Dedifferentiated amniotic fluid mesenchymal stem cell (primary cell): ENCODE measurements around the gene MYO5A.
"Not testable (repeated sequence)": the region's sequence is repeated elsewhere in the genome, so short reads cannot be mapped to it uniquely, and the experiment has no call there.

Source experiments
- DNase-seq: peaks from one replicate; pipeline ENCODE4 v3.0.0-alpha.2; 2016; ENCODE audit errors: extremely low spot score

The MYO5A gene

DNA sequence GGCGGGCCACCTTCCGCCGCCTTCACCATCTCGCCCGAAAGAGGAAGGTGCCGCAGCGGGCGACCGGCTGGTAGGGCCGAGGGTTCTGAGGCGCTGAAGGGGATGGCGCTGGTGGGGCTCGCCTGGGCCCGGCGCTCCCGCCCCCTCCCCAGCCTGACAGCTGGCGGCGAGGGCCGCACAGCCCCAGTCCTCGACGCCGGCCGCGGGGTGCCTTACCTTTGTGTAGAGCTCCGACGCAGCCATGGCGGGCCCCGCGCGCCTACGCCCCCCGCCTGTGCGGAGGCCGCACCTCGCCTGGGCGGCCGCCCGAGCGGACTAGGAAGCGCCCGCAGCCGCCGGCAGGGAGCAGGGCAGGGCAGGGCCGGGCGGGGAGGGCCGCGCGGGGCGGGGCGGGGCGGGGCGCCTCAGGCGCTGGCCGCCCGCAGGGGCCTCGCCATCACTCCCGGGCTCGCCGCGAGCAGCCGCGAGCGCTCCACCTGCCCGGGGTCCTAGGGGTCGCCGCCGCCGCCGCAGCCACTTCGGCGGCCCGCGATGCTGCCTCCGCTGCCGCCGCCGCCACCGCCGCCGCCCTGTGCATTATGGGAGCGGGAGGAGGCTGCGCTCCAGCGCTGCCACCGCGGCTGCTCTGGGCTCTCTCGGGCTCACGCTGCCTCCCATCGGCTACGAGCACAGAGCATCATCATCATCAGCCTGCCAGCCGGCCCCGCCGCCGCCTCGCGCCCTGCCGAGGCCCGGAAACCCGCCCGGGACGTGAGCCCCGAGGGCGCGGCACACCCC, at the start of gene MYO5A:
Gene MYO5A, minus strand, starts transcription at position 317 of the 777 bp plus-strand sequence. Its CDS starts 74 bp downstream, at position 243.
- DNase-seq, result peak; percentile 54

DNA sequence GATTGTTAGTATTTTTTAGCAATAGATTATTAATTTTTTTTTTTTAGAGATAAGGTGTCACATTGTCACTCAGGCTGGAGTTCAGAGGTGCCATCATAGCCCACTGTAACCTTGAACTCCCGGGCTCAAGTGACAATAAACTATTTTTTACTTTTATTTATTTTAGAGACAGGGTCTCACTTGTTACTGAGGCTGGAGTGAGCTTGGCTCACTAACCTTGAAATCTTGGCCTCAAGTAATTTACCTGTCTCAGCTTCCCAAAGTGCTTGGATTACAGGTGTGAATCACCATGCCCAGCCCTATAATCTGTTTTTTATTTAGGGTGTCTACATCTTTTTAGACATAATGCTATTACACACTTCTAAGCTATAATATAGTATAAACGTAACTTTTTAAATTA, 48.0 kb upstream of the MYO5A start:
- no peak for DNase-seq

DNA sequence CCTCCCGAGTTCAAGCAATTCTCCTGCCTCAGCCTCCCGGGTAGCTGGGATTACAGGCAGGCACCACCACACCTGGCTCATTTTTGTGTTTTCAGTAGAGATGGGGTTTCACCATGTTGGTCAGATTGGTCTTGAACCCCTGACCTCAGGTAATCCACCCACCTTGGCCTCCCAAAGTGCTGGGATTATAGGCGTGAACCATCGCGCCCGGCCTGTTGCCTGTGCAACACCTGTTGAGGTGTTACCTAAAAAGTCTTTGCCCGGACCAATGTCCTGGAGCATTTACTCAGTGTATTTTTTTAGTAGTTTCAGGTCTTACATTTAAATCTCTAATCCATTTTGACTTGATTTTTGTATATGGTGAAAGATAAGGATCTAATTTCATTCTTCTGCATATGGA, 46.9 kb upstream of the MYO5A start:
- DNase-seq, result not testable (repeated sequence)

DNA sequence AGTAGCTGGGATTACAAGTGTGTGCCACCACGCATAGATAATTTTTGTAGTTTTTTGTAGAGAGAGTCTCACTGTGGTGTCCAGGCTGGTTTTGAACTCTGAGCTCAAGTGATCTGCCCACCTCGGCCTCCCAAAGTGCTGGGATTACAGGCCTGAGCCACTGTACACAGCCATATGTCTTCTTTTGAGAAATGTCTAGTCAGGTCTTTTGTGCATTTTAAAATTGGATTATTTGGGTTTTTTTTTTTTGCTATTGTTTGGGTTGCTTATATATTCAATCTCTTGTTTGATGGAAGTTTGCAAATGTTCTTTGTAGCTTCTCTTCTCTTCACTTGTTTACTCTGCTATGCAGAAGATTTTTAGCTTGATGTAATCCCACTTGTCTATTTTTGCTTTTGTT, 46.4 kb upstream of the MYO5A start:
- DNase-seq, result no peak

DNA sequence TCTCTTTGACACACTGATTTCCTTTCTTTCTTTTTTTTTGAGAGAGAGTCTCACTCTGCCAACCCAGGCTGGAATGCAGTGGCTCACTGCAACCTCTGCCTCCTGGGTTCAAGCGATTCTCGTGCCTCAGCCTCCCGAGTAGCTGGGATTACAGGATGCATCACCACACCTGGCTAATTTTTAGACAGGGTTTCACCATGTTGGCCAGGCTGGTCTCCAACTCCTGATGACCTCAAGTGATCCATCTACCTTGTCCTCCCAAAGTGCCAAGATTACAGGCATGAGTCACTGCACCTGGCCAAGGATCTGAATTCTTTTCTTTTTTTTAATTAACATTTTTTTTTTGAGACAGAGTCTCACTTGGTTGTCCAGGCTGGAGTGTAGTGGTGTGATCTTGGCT, 45.9 kb upstream of the MYO5A start:
- not testable (repeated sequence) for DNase-seq

DNA sequence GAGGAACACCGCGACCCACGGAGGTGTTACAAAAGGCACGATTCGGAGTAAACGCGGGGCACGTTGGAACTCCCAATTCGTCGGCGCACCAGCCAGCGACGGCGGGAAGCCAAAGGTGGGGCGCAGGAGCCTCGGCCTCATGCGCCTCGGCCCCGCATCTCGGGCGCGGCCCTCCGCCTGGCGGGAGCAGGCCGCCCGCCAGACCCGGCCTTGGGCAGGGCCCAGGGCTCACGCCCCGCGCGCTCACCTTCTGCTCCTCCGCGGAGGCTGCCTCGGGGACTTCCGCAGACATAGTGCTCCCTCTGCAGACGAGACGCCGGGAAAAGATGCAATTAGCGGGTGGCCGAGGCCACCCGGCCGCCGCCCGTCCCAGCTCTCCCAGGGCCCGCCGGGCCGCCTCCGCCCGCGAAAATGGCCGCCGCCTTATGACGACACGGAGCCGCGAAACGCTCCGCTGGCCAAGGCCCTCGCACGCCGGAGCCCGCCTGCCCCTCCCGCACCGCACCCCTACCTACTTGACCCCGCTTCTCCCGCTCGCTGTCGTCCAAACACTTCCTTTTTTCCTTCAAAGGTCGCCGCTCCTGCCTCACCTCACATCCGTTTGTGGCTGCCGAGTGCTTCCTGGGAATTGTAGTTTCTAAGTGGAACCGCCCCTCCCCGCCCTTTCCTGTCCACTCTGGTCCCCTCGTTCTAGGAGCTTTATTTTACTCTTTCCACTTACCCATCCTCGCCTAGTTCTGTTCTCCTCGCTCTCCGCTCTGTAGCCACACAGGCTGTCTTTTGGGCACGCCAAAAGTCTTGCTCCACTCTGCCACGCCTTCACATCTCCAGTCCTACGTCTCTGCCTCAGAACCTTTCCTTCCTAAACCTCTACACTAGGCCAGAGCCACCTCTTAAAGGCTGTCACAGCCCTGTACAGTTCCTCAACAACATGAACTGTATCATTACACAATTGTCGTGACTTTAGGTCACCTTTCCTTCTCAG, 40.2 kb upstream of the MYO5A start, which contains the start of gene ARPP19:
Gene ARPP19, minus strand, starts transcription at position 430 of the 985 bp plus-strand sequence. Its CDS starts 138 bp downstream, at position 292.
- peak; percentile 75 for DNase-seq

DNA sequence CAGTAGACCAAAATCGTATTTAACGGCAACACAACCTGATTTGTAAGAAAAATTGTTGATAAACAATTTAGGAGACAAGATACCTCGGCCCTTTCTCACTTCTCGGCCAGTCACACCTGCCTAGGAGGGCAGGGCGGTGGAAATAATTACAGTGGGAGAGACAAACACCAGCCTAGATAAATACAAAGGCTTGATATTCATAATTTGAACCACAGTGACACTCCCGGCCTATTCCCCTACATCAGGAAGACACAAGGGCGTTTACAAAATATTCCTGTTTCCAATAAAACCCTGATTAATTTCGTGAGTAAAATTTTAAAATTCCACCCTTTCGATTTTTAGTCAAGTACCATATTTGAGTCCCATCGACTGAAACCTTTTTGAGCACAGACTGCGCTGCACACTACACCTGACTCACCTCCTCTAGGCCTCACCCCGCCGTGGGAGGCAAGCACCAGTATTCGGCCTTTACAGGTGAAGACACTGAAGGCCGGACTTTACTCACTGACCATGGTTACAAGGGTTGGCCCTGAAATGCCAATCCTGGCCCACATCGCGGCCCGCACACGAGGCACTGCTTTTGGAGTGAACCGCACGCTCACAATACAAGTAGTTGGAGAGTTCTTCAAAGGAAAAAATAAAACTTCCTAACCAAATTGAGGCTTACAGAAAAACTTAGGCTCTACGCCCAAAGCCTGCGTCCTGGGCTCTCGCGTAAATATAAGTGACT, 39.4 kb upstream of the MYO5A start:
- DNase-seq, result no peak

DNA sequence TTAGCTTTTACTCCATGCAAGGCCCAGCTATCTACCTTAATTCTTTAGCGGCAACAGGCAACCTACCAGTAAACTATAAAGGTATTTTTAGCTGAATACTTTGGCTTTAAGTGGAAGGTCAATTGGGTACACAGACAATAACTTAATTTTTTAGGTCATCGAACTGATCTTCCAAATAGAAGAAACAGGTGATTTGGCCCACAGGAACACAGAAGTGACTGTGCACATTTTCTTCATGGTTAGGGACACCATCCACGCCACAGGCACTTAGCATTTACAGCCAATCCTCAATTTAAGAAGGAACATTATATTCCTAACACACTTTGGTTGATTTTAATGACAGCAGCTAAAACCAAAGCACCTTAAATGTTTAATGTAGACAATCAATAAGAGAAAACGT, 38.2 kb upstream of the MYO5A start:
- DNase-seq, result no peak

DNA sequence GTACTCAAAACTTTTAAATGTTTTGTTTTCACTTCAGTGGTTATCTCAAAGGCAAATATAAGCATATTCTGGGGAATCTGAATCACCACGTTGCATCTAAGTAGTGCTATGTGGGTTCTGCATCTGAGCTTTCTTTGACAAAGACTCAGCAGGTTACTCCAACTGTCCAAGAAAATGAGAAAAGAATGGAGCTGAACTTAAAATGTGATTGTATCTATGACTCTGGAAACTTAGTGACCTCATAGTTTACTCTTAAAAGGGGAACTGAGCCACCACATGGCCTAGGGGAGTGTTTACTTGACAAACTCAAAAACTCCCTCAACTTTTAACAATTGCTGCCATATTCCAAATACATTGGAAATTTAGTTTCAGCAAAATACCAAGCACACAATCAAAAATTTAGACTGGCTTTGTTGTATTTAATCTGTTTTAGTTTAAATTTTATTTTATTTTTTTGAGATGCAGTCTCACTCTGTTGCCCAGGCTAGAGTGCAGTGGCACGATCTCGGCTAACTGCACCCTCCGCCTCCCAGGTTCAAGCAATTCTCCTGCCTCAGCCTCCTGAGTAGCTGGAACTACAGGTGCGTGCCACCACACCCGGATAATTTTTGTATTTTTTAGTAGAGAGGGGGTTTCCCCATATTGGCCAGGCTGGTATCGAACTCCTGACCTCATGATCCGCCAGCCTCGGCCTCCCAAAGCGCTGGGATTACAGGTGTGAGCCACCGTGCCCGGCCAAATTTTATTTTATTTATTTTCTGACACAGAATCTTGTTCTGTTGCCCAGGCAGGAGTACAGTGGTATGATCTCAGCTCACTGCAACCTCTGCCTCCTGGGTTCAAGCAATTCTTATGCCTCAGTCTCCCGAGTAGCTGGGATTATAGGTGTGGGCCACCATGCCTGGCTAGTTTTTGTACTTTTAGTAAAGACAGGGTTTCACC, 37.0 kb upstream of the MYO5A start:
- not testable (repeated sequence) for DNase-seq

DNA sequence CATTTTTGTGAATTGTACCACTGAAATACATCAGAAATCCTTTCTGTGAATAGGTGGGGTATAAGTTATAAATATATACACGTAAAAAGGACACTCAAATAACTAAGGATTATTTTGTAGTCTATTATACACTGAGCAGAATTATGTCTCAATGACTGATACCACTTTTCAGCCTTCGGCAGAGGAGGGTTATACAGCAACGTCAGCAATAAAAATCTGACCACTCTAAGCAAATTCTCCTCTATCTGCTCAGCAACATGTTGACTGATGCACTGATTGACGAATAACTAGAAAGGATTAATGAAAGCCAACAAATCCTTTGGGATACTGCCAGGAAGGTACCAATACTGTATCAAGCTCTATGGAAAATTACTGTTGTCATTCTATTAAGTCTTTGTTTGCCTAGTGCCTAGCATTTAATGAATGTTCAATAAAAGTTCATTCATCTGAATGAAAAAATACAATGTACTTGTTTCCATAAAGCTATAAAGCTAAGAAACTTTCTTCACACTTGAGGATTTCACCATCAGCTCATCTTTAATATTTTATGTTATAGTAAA, 34.9 kb upstream of the MYO5A start:
- no peak for DNase-seq

DNA sequence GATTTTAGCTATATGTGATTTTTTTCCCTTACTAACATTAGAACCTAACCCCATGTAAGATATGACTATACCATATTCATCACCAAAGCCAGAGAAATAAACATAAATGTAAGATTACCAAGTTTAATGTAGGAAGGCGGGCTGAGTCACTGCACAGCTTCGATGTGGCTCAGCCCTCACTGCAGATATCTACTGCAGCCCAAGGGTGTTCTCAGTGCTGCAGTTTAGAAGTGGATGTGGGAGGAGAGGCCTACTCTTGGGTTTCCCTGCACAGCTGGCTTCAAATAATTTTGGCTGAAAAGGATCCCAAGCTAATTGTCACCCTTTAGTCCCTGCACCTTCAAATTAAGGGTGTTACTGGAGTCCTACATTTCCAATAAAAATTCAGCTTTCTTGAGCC, 30.9 kb upstream of the MYO5A start:
- DNase-seq, result no peak

DNA sequence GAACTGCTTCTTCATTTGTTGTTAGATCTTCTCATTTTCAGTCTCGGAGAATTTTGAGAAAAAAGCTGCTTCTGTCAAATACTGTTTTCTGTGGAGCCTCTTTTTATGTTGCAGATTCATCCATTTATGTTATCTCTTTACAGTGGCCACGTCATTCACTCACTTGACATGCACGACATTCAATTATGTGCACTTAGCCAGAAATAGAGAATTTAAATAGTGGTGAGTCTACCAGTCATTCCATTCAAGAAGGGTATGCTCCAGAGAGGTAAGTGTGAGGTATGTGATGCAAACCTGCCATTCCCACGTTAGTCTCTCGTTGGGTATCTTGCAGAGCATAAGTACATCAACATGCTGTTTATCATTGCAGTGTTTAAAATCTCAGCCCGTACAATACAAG, 30.3 kb upstream of the MYO5A start:
- DNase-seq, result no peak

DNA sequence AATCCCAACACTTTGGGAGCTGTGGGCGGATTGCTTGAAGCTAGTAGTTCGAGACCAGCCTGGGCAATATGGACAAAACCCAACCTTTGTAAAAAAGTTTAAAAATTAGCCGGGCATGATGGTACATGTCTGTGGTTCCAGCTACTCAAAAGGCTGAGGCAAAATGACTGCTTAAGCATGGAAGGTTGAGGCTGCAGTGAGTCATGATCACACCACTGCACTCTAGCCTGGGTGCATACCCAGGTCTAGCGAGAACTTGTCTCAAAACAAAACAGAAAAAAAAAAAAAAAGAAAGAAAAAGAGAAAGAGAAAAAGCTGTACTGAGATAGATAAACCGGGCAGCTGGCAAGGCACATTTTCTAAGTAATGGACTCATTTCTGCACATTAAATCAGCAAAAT, 29.5 kb upstream of the MYO5A start:
- no peak for DNase-seq

DNA sequence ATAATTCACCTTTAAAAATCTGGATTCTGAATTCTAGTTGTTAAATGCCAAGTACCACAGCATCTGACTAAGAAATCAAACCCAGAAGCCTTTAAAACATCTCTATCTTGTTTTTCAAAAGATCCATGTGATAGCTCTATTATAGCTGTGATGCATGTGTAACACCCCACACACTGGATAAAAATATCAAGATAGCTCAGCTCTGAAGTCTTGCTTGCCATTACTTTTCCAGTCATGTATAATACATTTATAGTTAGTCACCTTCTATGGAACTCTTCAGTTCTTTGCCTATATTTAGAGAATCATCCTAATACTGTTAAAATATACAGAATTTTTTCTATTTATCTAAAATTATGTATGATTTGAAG, 28.6 kb upstream of the MYO5A start:
- DNase-seq, result no peak

DNA sequence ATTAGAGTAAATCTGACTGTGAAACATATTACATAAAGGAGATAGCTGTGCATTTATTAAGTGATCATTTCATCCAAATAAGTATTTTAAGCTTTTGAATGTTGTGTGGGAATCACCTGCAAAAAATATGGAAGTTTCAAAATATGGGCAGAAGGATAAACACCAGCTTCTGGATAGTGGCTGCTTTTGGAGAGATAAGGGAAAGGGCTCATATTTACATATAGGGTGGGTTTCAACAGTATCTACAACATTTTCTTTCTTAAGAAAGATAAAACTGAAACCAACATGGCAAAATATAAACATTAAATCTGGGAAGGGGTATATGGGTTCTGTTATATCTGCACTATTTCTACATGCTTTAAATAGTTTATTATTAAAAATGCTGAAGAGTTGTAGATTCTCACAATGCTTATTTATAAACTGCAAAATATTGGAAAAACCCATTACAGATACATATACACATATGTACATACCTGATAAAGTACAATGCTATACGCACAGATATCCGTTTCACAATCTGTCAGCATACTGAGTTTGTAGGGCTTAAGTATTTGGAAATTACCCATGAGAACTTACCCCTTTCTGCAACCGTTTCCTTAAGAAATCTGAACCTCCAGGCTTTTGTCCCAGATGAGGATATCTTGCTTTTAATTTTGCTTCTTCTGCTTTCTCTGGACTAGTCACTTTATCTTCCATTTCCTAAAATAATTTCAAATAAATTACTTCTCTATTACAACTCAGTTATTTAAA, 28.0 kb upstream of the MYO5A start:
- DNase-seq, result no peak

DNA sequence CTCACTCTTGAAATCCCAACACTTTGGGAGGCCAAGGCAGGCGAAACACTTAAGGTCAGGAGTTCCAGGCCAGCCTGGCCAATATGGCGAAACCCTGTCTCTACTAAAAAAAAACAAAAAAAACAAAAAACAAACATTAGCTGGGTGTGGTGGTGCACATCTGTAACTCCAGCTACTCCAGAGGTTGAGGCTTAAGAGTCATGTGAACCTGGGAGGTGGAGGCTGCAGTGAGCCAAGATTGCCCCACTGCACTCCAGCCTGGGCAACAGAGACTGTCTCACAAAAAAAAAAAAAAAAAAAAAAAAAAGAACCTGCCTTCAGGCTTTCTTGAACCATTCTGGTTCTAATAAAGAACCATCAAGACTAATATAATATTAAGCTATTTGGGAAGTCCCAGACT, 23.6 kb upstream of the MYO5A start:
- DNase-seq, result no peak

DNA sequence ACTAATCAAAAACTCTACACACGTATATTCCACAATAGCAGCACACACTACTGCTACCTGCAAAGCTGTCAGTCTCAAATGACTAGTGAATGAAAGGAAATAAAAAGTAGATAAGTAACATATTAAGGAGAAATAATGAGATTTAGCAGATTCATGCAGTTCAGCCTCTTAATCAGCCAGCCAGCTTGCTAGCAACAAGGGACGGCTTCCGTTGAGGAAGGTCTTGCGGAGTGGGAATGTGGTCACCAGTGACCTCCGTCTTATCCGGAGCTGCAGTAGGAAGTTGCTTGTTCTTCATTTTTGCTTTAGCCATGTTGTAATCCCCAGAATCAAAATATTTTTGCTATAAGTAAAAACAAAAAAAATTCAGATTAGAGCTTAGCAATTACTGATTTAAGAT, 23.1 kb upstream of the MYO5A start:
- no peak for DNase-seq

DNA sequence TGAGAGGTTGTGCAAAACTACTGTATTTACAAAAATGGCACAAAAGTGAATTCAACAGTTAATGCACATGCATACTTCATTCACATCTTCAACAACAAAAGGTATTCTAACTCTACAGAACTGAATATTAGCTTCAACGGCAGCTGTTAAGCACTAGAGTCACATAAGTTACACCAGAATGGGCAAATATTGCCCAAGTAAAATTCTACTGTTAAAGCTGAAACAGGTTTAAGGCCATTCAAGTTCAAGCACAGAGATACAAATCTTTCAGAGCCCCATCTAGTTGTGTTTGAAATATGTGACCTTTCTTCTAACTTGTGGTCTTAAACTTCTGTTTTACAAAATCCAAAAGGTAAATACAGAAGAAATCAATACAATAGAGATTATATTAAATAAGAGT, 22.5 kb upstream of the MYO5A start:
- DNase-seq, result not testable (repeated sequence)

DNA sequence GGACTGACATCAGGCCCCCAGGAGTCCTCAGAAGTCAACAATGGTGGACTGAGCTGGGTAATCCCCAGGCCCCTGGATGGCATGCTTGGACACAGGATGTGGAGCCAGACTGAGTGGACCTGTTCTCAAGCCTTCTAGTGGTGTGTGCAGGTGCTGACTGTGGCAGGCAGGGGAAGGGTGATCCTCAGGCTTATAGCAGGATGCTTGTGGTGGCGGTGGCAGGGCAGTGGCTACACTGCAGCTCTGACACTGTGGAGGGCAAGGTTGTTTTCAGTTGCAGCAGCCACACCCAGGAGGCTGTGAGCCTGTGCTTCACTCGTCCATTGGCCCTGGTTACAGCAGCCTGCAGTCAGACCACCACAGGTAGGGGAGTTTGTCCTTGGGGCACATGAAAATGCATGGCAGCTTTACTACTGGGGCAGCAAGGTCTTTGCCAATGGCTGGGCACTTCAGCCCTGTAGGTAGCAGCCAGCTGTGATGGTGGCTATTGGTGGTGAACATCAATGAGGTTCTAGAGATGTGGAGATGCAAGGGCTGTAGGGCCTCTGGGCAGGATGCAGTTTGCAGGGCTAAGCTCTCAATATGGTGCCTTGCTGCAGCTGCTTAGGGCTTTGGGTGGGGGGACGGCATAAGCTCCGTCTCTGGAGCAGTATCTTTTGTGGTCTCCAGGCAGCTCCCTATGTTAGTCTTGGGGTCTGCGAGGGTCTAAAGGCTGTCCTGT, 17.5 kb upstream of the MYO5A start:
- DNase-seq, result no peak
